ENCODE results near the gene THAP10. TPM values are rescaled to one million over a fixed set of nuclear protein-coding genes. Genes with fewer than 3 reads are reported as not detected.

THAP10 gene
- total and polyA plus RNA-seq, 9 of the 15 experiments (the other 6 are each of a cell fraction or from before 2014, with no cell fraction given), result 0.04 to 0.28 (median 0.09) TPM; not detected in 3

GRCh38 chr15:70916531-70916930, 24.3 kb upstream of the THAP10 start:
- Histone ChIP-seq H3K4me3 (no peak overlapping the region), H3K27ac (ENCODE audit: extremely low read depth, low read depth, low read length) (no peak overlapping the region), H2AFZ (ENCODE audit: low read depth, low read length) (no peak overlapping the region), H3K79me2 (ENCODE audit: control insufficient read depth, insufficient read depth, low read length) (no peaks in the 10 kb centered on the region), H3K4me1 (replicated peaks in 1 of 2; ENCODE audit: control insufficient read depth in 2 of 2, insufficient read depth in 2 of 2, low read length in 2 of 2) (no peaks in the 10 kb centered on the region), H3K9me1 (ENCODE audit: control insufficient read depth, insufficient read depth, low read length) (no peaks in the 10 kb centered on the region), H3K9me3 (replicated peaks; ENCODE audit: control insufficient read depth, insufficient read depth, low read depth, low read length) (no peaks in the 10 kb centered on the region), H3K36me3 (ENCODE audit: control insufficient read depth, insufficient read depth, low read length) (no peaks in the 10 kb centered on the region), H3K9ac (ENCODE audit: insufficient read depth in 1 of 2, low read depth in 2 of 2, low read length in 2 of 2) (no peak overlapping the region), H3K27me3 (ENCODE audit: control insufficient read depth in 2 of 2, insufficient read depth in 2 of 2, low read length in 2 of 2) (no peaks in the 10 kb centered on the region), H3K4me2 (ENCODE audit: insufficient read depth, low read length) (no peak overlapping the region), H4K20me1 (replicated peaks; ENCODE audit: control insufficient read depth, insufficient read depth, low read length) (no peaks in the 10 kb centered on the region)
- ATAC-seq (no peak), FAIRE-seq (no peak), DNase-seq (ENCODE audit: extremely low read depth in 1 of 4, low spot score in 3 of 4) (no peak)
- WGBS (ENCODE audit: insufficient coverage, low coverage, missing lambda C conversion rate), result 2% methylated on average over 8 of the region's 10 CpGs
- BruUV-seq (replicated peaks), result no TSS peak
- intact Hi-C loops (cut with micrococcal nuclease), result no loop called here
- in situ Hi-C loops (cut with MboI), result no loop called here
- ChIA-PET POLR2A (no interaction called here), CTCF (ENCODE audit: low intra/inter-chr PET ratio) (no interaction called here)
- no peak for TF ChIP-seq ARID2 (IDR thresholded peaks at IDR 0.05)
- TF ChIP-seq TCF7L2 (IDR thresholded peaks at IDR 0.05; ENCODE audit: low read depth, low read length), result no peak
- no peak for TF ChIP-seq CBFA2T3 (IDR thresholded peaks at IDR 0.05)
- TF ChIP-seq YY1 (IDR thresholded peaks at IDR 0.05; ENCODE audit: borderline replicate concordance in 1 of 3, control insufficient read depth in 1 of 3, extremely low read depth in 1 of 3, insufficient read depth in 3 of 3, insufficient read length in 1 of 3, insufficient replicate concordance in 2 of 3, low read depth in 1 of 3, low read length in 2 of 3), result no peak
- no peak for TF ChIP-seq SIN3B (IDR thresholded peaks at IDR 0.05; ENCODE audit: low read depth)
- no peak for TF ChIP-seq ESRRA (IDR thresholded peaks at IDR 0.05; ENCODE audit: borderline replicate concordance, low read depth)
- TF ChIP-seq MYNN (IDR thresholded peaks at IDR 0.05), result no peak
- TF ChIP-seq MYNN (CRISPR knock-in tag; IDR thresholded peaks at IDR 0.05), result no peak
- TF ChIP-seq PTBP1 (IDR thresholded peaks at IDR 0.05; ENCODE audit: low read depth, low read length), result no peak
- TF ChIP-seq ZNF507 (tag; conservative IDR thresholded peaks at IDR 0.05), result no peak
- no peak for TF ChIP-seq KDM4B (IDR thresholded peaks at IDR 0.05; ENCODE audit: borderline replicate concordance in 2 of 2, low read depth in 1 of 2)
- no peak for TF ChIP-seq FOXP1 (CRISPR knock-in tag; IDR thresholded peaks at IDR 0.05)
- no peak for TF ChIP-seq CHD1 (IDR thresholded peaks at IDR 0.05; ENCODE audit: low read length)
- TF ChIP-seq SAFB (IDR thresholded peaks at IDR 0.05; ENCODE audit: borderline replicate concordance, low read depth, low read length), result no peak
- no peak for TF ChIP-seq CGGBP1 (CRISPR knock-in tag; IDR thresholded peaks at IDR 0.05)
- no peak for TF ChIP-seq BHLHE40 (IDR thresholded peaks at IDR 0.05; ENCODE audit: low read length)
- no peak for TF ChIP-seq UBTF (IDR thresholded peaks at IDR 0.05; ENCODE audit: borderline replicate concordance in 1 of 2, low read depth in 2 of 2, low read length in 2 of 2)
- TF ChIP-seq FOXP4 (CRISPR knock-in tag; IDR thresholded peaks at IDR 0.05; ENCODE audit: borderline replicate concordance), result no peak
- no peak for TF ChIP-seq NCOA6 (IDR thresholded peaks at IDR 0.05)

Measured in K562 (cell line).